GM12874 (cell line): ENCODE measurements around the gene ZC2HC1C.

ENCODE experiments used
- TF ChIP-seq, protein P1 (sequence below): IDR thresholded peaks from 2 replicates; pipeline ENCODE4 v1.5.1; 2011; ENCODE audit warnings: low read depth, mild to moderate bottlenecking, control low read depth, low read length, moderate library complexity; ENCODE audit not compliant: insufficient read depth

Gene ZC2HC1C

GRCh38 chr14:75047506-75047905, 21.9 kb upstream of the ZC2HC1C start:
- TF ChIP-seq, protein P1, sequence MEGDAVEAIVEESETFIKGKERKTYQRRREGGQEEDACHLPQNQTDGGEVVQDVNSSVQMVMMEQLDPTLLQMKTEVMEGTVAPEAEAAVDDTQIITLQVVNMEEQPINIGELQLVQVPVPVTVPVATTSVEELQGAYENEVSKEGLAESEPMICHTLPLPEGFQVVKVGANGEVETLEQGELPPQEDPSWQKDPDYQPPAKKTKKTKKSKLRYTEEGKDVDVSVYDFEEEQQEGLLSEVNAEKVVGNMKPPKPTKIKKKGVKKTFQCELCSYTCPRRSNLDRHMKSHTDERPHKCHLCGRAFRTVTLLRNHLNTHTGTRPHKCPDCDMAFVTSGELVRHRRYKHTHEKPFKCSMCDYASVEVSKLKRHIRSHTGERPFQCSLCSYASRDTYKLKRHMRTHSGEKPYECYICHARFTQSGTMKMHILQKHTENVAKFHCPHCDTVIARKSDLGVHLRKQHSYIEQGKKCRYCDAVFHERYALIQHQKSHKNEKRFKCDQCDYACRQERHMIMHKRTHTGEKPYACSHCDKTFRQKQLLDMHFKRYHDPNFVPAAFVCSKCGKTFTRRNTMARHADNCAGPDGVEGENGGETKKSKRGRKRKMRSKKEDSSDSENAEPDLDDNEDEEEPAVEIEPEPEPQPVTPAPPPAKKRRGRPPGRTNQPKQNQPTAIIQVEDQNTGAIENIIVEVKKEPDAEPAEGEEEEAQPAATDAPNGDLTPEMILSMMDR: no peak

- TF ChIP-seq, protein P1: no peak
These were observed 21.3 kb upstream of the ZC2HC1C start for GRCh38 chr14:75048101-75048500.

GRCh38 chr14:75049136-75049535, 20.3 kb upstream of the ZC2HC1C start:
- TF ChIP-seq, protein P1: no peak

- TF ChIP-seq, protein P1: no peak
These were observed 19.7 kb upstream of the ZC2HC1C start for GRCh38 chr14:75049731-75050201.

- TF ChIP-seq, protein P1: no peak
These were observed 18.4 kb upstream of the ZC2HC1C start, which contains the start of gene MLH3 for GRCh38 chr14:75050852-75051555. Gene MLH3, minus strand, starts transcription at chr14:75051467. Its CDS starts 1,812 bp downstream, at chr14:75049655.

DNA sequence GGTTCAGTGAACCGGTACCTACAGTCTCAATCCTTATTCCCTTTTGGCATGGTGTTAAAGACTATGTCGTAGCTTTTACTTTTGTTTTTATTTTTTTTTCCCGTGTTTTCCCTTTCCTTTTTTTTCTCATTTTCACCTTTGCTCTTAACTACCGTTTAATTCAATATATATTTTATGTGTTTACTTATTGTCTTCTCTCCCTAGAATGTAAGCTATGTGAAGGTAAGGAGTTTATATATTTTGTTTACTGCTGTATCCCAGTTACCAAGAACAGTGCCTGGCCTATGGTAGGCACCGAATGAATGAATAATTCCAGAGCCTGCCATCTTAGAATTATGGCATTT, 17.9 kb upstream of the ZC2HC1C start:
- TF ChIP-seq, protein P1: no peak

- TF ChIP-seq, protein P1: no peak
These were observed 15.8 kb upstream of the ZC2HC1C start for GRCh38 chr14:75053396-75054291.
